Measurements from ENCODE around the gene S100A1.

GRCh38 chr1:153673511-153673910 is 45.3 kb downstream of the S100A1 start:
- TF ChIP-seq CTCF (IDR thresholded peaks at IDR 0.05) (no peak), POLR2AphosphoS5 (IDR thresholded peaks at IDR 0.05) (no peak)
